Tibial nerve (tissue), 3 donors: ENCODE data around the gene UBE2Q1.

Experiments used
- EP300 ChIP-seq, 2 donors: sonication (generic); formaldehyde crosslinking; IDR thresholded peaks; one replicate each; pipeline ENCODE4 v1.6.1; 2017; ENCODE audit warnings: antibody characterized with exemption in 2 of 2, mild to moderate bottlenecking in 1 of 2
- POLR2A ChIP-seq, 2 donors: fragments of 450-650 bp; IDR thresholded peaks; one replicate each; pipeline ENCODE4 v1.6.1; 2017; ENCODE audit warnings: antibody characterized with exemption in 2 of 2, mild to moderate bottlenecking in 2 of 2, moderate library complexity in 2 of 2

DNA sequence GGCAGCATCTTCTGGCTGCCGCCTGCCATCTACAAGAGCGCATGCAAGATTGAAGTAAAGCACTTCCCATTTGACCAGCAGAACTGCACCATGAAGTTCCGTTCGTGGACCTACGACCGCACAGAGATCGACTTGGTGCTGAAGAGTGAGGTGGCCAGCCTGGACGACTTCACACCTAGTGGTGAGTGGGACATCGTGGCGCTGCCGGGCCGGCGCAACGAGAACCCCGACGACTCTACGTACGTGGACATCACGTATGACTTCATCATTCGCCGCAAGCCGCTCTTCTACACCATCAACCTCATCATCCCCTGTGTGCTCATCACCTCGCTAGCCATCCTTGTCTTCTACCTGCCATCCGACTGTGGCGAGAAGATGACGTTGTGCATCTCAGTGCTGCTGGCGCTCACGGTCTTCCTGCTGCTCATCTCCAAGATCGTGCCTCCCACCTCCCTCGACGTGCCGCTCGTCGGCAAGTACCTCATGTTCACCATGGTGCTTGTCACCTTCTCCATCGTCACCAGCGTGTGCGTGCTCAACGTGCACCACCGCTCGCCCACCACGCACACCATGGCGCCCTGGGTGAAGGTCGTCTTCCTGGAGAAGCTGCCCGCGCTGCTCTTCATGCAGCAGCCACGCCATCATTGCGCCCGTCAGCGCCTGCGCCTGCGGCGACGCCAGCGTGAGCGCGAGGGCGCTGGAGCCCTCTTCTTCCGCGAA is 12.9 kb upstream of the UBE2Q1 start:
- TF ChIP-seq EP300 (IDR thresholded peaks at IDR 0.05) (no peak), POLR2A (IDR thresholded peaks at IDR 0.05) (no peak)
